HepG2 (cell line): ENCODE data around the gene POU2F1. TPM values are rescaled to one million over a fixed set of nuclear protein-coding genes. Genes with fewer than 3 reads are reported as not detected.
A peak's percentile ranks its signal among the peaks of the same experiment; 100 is the strongest.

Experiments used
- ATAC-seq: fragments of 200-7000 bp; cut with Tn5 transposase; 3 replicates; pipeline ENCODE4 v1.9.1; 2020; ENCODE audit warnings: mild to moderate bottlenecking, moderate library complexity
- BruUV-seq: library from RNA; stranded (reverse); fragments of 400-500 nt; replicated peaks from 2 replicates; lab custom pipeline; 2021; lab: Mats Ljungman, UMichigan
- CTCF ChIA-PET: fragments of 300-600 bp; formaldehyde crosslinking; extraction: SDS; loops from one replicate; lab custom pipeline; 2021; ENCODE audit warnings: low total read pairs, inconsistent platforms, low intra/inter-chr PET ratio; lab: Yijun Ruan, JAX
- POLR2A ChIA-PET: fragments of 350-600 bp; sonication (Branson Sonifier 250); formaldehyde crosslinking; loops from one replicate; lab custom pipeline; 2020; ENCODE audit warnings: antibody characterized with exemption, inconsistent platforms; lab: Yijun Ruan, JAX
- DNase-seq: peaks from one replicate; pipeline ENCODE4 v3.0.0-alpha.2; 2015; ENCODE audit warnings: low spot score
- FAIRE-seq: peaks from 3 replicates; lab custom pipeline; 2011; peaks lifted over from hg19 to GRCh38; lab: Jason Lieb, UNC
- H2AFZ ChIP-seq: one replicate; pipeline ENCODE4 v1.6.1; 2011; ENCODE audit warnings: low read length, inconsistent platforms
- H3K27ac ChIP-seq: fragments of 300-600 bp; 3 replicates; pipeline ENCODE4 v1.8.0; 2011; ENCODE audit warnings: mixed run types, mild to moderate bottlenecking, mixed read lengths, low read length, inconsistent platforms; ENCODE audit not compliant: insufficient read depth; ENCODE audit errors: extremely low read length
- H3K27me3 ChIP-seq, 2 experiments: fragments of 200-600 bp in 1 of 2; 2 replicates in 1 of 2; 3 replicates in 1 of 2; pipeline versions ENCODE4 v1.6.0 to v1.8.0; 2011; ENCODE audit warnings: low read length in 2 of 2, mild to moderate bottlenecking in 2 of 2, moderate library complexity in 2 of 2, inconsistent platforms in 1 of 2; ENCODE audit not compliant: insufficient read depth in 2 of 2, control insufficient read depth in 1 of 2
- H3K36me3 ChIP-seq, 2 experiments: fragments of 200-600 bp in 1 of 2; replicated peaks in 1 of 2; 2 replicates in 1 of 2; 3 replicates in 1 of 2; pipeline versions ENCODE4 v1.5.1 to v1.8.0; 2011; ENCODE audit warnings: low read length in 2 of 2, inconsistent platforms in 1 of 2; ENCODE audit not compliant: insufficient read depth in 2 of 2, control insufficient read depth in 1 of 2
- H3K4me1 ChIP-seq: 2 replicates; pipeline ENCODE4 v1.5.1; 2012; ENCODE audit warnings: low read length, inconsistent platforms; ENCODE audit not compliant: insufficient read depth
- H3K4me2 ChIP-seq: 2 replicates; pipeline ENCODE4 v1.6.0; 2011; ENCODE audit warnings: low read depth, low read length, inconsistent platforms
- H3K4me3 ChIP-seq, 3 experiments: fragments of 200-600 bp in 1 of 3; sonication (generic), shearing (Covaris generic) in 1 of 3; replicated peaks in 1 of 3; 2 replicates each; pipeline ENCODE4 v1.5.1; 2011 to 2016; ENCODE audit warnings: low read length in 3 of 3, inconsistent platforms in 2 of 3, low read depth in 2 of 3, mild to moderate bottlenecking in 2 of 3, control low read depth in 1 of 3, mixed read lengths in 1 of 3; ENCODE audit not compliant: insufficient read depth in 1 of 3
- H3K79me2 ChIP-seq: one replicate; pipeline ENCODE4 v1.6.1; 2011; ENCODE audit warnings: low read length, inconsistent platforms; ENCODE audit not compliant: insufficient read depth
- H3K9ac ChIP-seq: 2 replicates; pipeline ENCODE4 v1.6.0; 2011; ENCODE audit warnings: mild to moderate bottlenecking, low read depth, low read length, inconsistent platforms; ENCODE audit not compliant: insufficient read depth
- H3K9me3 ChIP-seq: 2 replicates; pipeline ENCODE4 v1.5.1; 2012; ENCODE audit warnings: mild to moderate bottlenecking, low read length
- H4K20me1 ChIP-seq: 2 replicates; pipeline ENCODE4 v1.6.0; 2011; ENCODE audit warnings: inconsistent platforms, mild to moderate bottlenecking, low read length, moderate library complexity; ENCODE audit not compliant: insufficient read depth
- ATF7 ChIP-seq, 2 experiments: fragments of 450-650 bp in 1 of 2; sonication (generic) in 1 of 2; formaldehyde crosslinking in 1 of 2; IDR thresholded peaks; 2 replicates each; pipeline versions ENCODE4 v1.4.0 to v1.6.1; 2016 to 2020; ENCODE audit warnings: antibody characterized with exemption in 1 of 2, mild to moderate bottlenecking in 1 of 2, missing genetic modification reagents in 1 of 2
- CERS6 ChIP-seq: sonication (generic); formaldehyde crosslinking; IDR thresholded peaks from 2 replicates; pipeline ENCODE4 v1.5.0; 2020; ENCODE audit warnings: missing genetic modification reagents
- JUNB ChIP-seq: sonication (generic); formaldehyde crosslinking; IDR thresholded peaks from 2 replicates; pipeline ENCODE4 v1.8.0; 2022; ENCODE audit warnings: missing genetic modification reagents, mild to moderate bottlenecking, borderline replicate concordance
- POLR2AphosphoS2 ChIP-seq: IDR thresholded peaks from 2 replicates; pipeline ENCODE4 v1.6.1; 2011; ENCODE audit warnings: low read depth, low read length, improper control_type of control experiment
- REPIN1 ChIP-seq: sonication (generic); formaldehyde crosslinking; IDR thresholded peaks from 2 replicates; pipeline ENCODE4 v1.8.0; 2022; ENCODE audit warnings: missing genetic modification reagents, low read depth, mild to moderate bottlenecking, borderline replicate concordance
- ZNF468 ChIP-seq: sonication (generic); formaldehyde crosslinking; IDR thresholded peaks from 2 replicates; pipeline ENCODE4 v1.8.0; 2022; ENCODE audit warnings: mild to moderate bottlenecking, moderate library complexity, missing genetic modification reagents
- ZNF644 ChIP-seq: IDR thresholded peaks from 2 replicates; pipeline ENCODE4 v1.6.1; 2016; ENCODE audit warnings: low read depth
- ZNF687 ChIP-seq: sonication (generic); formaldehyde crosslinking; IDR thresholded peaks from 2 replicates; pipeline ENCODE4 v1.5.1; 2020; ENCODE audit warnings: mild to moderate bottlenecking, missing genetic modification reagents, moderate library complexity
- WGBS: methylation state at CpG from one replicate; pipeline ENCODE4 v1.1.6; 2017; ENCODE audit warnings: low lambda C conversion rate; 5-methylcytosine and 5-hydroxymethylcytosine counted together
- in situ Hi-C: cut with HindIII; loops from 2 replicates; pipeline ENCODE4 v1.10.0; 2017; ENCODE audit warnings: low pct_unique_long_range_greater_than_20kb; ENCODE audit not compliant: extremely low pct_ligation_motif_present
- intact Hi-C: fragments of 100-400 bp; cut with micrococcal nuclease; formaldehyde crosslinking; loops from one replicate; pipeline ENCODE4 v1.10.0; 2022; ENCODE audit not compliant: unreplicated experiment
- polyA plus RNA-seq, 8 experiments: library from polyadenylated mRNA; depleted of rRNA in 3 of 8; stranded (reverse) in 7 of 8; unstranded in 1 of 8; fragments of >200 nt; fragmentation: Illumina TruSeq in 4 of 8; extraction: Trizol in 4 of 8; gene quantifications; 2 replicates each; pipeline versions ENCODE4 v1.2.1 to v1.2.3, GENCODE V29; 2011 to 2016; ENCODE audit warnings: low read depth in 4 of 8, missing spikeins in 1 of 8, mixed read lengths in 1 of 8; ENCODE audit not compliant: insufficient read depth in 1 of 8
- total RNA-seq, 5 experiments: library from RNA; depleted of rRNA; stranded (reverse); fragments of >200 nt; fragmentation: Illumina TruSeq; extraction: Trizol; gene quantifications; 2 replicates each; pipeline ENCODE4 v1.2.3, GENCODE V29; 2016; ENCODE audit warnings: low read depth in 1 of 5
- TF ChIP-seq, protein P1 (sequence below): sonication (generic); formaldehyde crosslinking; IDR thresholded peaks from 2 replicates; pipeline ENCODE4 v1.4.0; 2020; ENCODE audit warnings: mild to moderate bottlenecking, missing genetic modification reagents
- TF ChIP-seq, protein P2 (sequence below): sonication (generic); formaldehyde crosslinking; IDR thresholded peaks from 2 replicates; pipeline ENCODE4 v1.4.0; 2020; ENCODE audit warnings: missing genetic modification reagents; ENCODE audit errors: not compliant biosample characterization

The POU2F1 gene
- total and polyA plus RNA-seq, 2 of the 13 experiments (the other 11 are each of a cell fraction or from before 2014, with no cell fraction given), result 10.2 to 13.0 TPM

- in situ Hi-C loops, result no loop called here
- Histone ChIP-seq H2AFZ (no peak overlapping the region), H4K20me1 (no peaks in the 10 kb centered on the region), H3K27ac (no peak overlapping the region)
- BruUV-seq, result no TSS peak
- 75% methylated on average over 2 of the region's 8 CpGs for WGBS
- FAIRE-seq (no peak), ATAC-seq (no peak; the same call in 2 of the 3 replicates)
- ChIA-PET POLR2A (no interaction called here), CTCF (no interaction called here)
- peak; percentile 11; the same call in 1 of the 2 replicates for TF ChIP-seq ZNF687 (CRISPR knock-in tag)
- no peak for TF ChIP-seq ZNF644
- TF ChIP-seq, all 625 proteins: peak for 1
- Histone ChIP-seq H3K9me3 (no peaks in the 10 kb centered on the region), H3K9ac (no peak overlapping the region), H3K4me3 (peak overlapping the region in 1 of 3 experiments; percentile 19; a peak in 1 of 6 replicates), H3K36me3 (no peaks in the 10 kb centered on the region), H3K4me1 (peaks cover 21% of the 10 kb centered on the region), H3K79me2 (no peaks in the 10 kb centered on the region), H3K27me3 (peaks cover 1 to 14% of the 10 kb centered on the region in 2 experiments; a peak in 3 of 5 replicates), H3K4me2 (peak overlapping the region; percentile 34)
- intact Hi-C loops, result no loop called here
- DNase-seq, result no peak
These were observed 211.4 kb downstream of the POU2F1 start for GRCh38 chr1:167431909-167432650.

DNA sequence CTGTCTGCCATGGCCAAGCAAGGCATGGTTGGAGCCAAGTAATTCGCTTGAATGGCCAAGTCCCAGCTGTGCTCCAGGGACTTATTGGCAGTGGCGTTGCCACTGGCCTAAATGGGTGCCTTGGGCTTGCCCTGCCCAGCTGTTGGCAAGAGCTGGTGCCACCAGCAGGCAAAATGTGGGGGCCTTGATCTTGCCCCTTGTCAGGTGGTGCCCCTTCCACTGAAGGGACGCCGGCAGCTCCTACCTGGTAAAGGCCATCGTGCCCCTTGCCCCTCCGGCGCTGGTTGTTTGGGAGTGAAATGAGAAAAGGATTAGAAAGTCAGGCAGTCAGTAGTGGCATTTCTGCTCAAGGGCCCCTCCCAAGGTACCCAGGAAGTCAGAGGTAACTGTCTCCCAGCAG lies 212.1 kb downstream of the POU2F1 start:
- Histone ChIP-seq H4K20me1 (no peaks in the 10 kb centered on the region), H3K4me3 (no peak overlapping the region), H3K79me2 (no peaks in the 10 kb centered on the region), H3K36me3 (no peaks in the 10 kb centered on the region), H2AFZ (no peak overlapping the region), H3K9me3 (no peaks in the 10 kb centered on the region), H3K4me1 (peaks cover 21% of the 10 kb centered on the region), H3K9ac (no peak overlapping the region), H3K4me2 (no peak overlapping the region), H3K27ac (no peak overlapping the region), H3K27me3 (peaks cover 1 to 16% of the 10 kb centered on the region in 2 experiments; a peak in 3 of 5 replicates)
- in situ Hi-C loops, result no loop called here
- no peak for FAIRE-seq
- WGBS, result 81% methylated on average over 7 of the region's 7 CpGs
- ChIA-PET CTCF (no interaction called here), POLR2A (no interaction called here)
- no peak for DNase-seq
- intact Hi-C loops, result no loop called here
- BruUV-seq, result no TSS peak
- no peak for ATAC-seq
- no peak for TF ChIP-seq ATF7 (IDR thresholded peaks at IDR 0.05)
- no peak for TF ChIP-seq ATF7 (CRISPR knock-in tag; IDR thresholded peaks at IDR 0.05)
- TF ChIP-seq, protein P1, sequence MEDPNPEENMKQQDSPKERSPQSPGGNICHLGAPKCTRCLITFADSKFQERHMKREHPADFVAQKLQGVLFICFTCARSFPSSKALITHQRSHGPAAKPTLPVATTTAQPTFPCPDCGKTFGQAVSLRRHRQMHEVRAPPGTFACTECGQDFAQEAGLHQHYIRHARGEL (CRISPR knock-in tag), result no peak
- no peak for TF ChIP-seq POLR2AphosphoS2
- no peak for TF ChIP-seq ZNF468 (CRISPR knock-in tag)
- TF ChIP-seq, protein P2, sequence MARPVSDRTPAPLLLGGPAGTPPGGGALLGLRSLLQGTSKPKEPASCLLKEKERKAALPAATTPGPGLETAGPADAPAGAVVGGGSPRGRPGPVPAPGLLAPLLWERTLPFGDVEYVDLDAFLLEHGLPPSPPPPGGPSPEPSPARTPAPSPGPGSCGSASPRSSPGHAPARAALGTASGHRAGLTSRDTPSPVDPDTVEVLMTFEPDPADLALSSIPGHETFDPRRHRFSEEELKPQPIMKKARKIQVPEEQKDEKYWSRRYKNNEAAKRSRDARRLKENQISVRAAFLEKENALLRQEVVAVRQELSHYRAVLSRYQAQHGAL, result no peak
- TF ChIP-seq CERS6, result no peak
- no peak for TF ChIP-seq JUNB
- TF ChIP-seq REPIN1 (CRISPR knock-in tag), result no peak
